VCaP (cell line): ENCODE data around the gene PGF.

ENCODE experiments used
- H3K27ac ChIP-seq: fragments of 450-650 bp; 2 replicates; pipeline ENCODE4 v1.5.1; 2017
- CTCF ChIP-seq: fragments of 450-650 bp; conservative IDR thresholded peaks from 2 replicates; pipeline ENCODE4 v1.5.1; 2017; ENCODE audit warnings: mild to moderate bottlenecking, moderate library complexity

The PGF gene

GRCh38 chr14:74981462-74981782, 26.0 kb upstream of the PGF start:
- no peak for TF ChIP-seq CTCF
- H3K27ac ChIP-seq = no peak overlapping the region

GRCh38 chr14:74980731-74981461, 25.5 kb upstream of the PGF start:
- no peak for TF ChIP-seq CTCF
- no peak overlapping the region for H3K27ac ChIP-seq

- no peak overlapping the region for H3K27ac ChIP-seq
Observed at GRCh38 chr14:74980398-74980730, 25.0 kb upstream of the PGF start.

GRCh38 chr14:74979442-74980397, 24.3 kb upstream of the PGF start:
- no peak overlapping the region for H3K27ac ChIP-seq
- no peak for TF ChIP-seq CTCF

More at GRCh38 chr14:74980398-74980730, 25.0 kb upstream of the PGF start:
- TF ChIP-seq CTCF = no peak

- TF ChIP-seq CTCF = no peak
- no peak overlapping the region for H3K27ac ChIP-seq
Observed at GRCh38 chr14:74979029-74979428, 23.6 kb upstream of the PGF start.

- H3K27ac ChIP-seq = no peak overlapping the region
- no peak for TF ChIP-seq CTCF
Observed at GRCh38 chr14:74978416-74978947, 23.1 kb upstream of the PGF start.

GRCh38 chr14:74977901-74978385, 22.5 kb upstream of the PGF start:
- H3K27ac ChIP-seq = no peak overlapping the region
- TF ChIP-seq CTCF = no peak
